ENCODE measurements around the gene IGHMBP2. TPM values are rescaled to one million over a fixed set of nuclear protein-coding genes. Genes with fewer than 3 reads are reported as not detected.
"Not testable (repeated sequence)": the region's sequence is repeated elsewhere in the genome, so short reads cannot be mapped to it uniquely, and the experiment has no call there.

IGHMBP2 gene
- total RNA-seq, 1 experiment from 2014 or later, result 27.0 TPM

DNA sequence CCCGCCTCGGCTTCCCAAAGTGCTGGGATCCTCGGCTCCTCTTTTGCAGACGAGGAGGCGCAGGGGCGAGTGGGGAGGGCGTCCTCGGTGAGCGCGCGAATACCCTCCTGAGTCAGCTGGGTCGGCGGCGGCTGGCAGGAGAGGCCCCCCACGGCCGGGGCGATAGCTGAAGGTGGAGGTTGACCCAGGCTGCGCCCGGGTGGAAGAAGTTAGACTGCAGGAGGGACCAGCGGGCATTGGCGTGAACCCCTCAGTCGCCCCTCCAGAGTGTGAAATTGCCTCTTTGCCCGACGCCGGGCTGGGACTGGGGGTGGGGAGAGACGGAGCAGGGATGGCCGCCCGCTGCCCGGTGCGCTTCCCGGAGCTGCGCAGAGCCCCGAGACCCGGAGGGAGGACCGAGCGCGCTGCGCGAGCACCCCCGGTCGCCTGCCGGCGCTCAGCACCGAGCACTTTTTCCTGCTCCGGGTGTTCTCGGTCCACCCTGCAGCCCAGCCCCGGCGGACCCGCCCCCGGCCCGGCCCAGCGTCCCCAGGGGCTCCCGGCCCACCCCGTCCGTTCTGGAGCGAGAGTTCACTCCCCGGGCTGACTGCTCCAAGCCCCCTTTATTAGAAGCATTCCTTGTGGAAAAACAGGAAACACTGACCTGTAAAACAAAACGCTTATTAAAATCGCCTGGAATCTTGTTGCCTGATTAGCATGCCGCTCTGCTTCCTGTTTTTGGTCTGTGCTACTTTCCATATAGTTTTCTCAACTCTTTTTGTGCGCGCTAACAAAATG, 48.3 kb upstream of the IGHMBP2 start:
- ChIA-PET CTCF (no interaction called here), POLR2A (ENCODE audit: unreplicated experiment) (no interaction called here)
- Histone ChIP-seq H3K4me1 (replicated peaks; ENCODE audit: insufficient read depth) (peaks cover 18% of the 10 kb centered on the region), H3K9me2 (ENCODE audit: insufficient read depth) (no peaks in the 10 kb centered on the region), H3K27me3 (ENCODE audit: insufficient read depth, low read depth) (0 out of 2 replicates have a peak, but pooled peaks cover 4% of the 10 kb centered on the region), H3K36me3 (ENCODE audit: low read depth) (no peaks in the 10 kb centered on the region), H3K4me2 (no peak overlapping the region), H3K9me3 (ENCODE audit: insufficient read depth, low read depth) (no peaks in the 10 kb centered on the region), H3K4me3 (no peak overlapping the region), H2AFZ (no peak overlapping the region), H3K27ac (no peak overlapping the region), H3F3A (ENCODE audit: insufficient read depth, low read depth) (peaks cover 25% of the 10 kb centered on the region; the same call in 1 of the 2 replicates), H4K20me1 (ENCODE audit: insufficient read depth) (no peaks in the 10 kb centered on the region), H3K79me2 (ENCODE audit: low read depth) (no peaks in the 10 kb centered on the region)
- TF ChIP-seq, protein P1, sequence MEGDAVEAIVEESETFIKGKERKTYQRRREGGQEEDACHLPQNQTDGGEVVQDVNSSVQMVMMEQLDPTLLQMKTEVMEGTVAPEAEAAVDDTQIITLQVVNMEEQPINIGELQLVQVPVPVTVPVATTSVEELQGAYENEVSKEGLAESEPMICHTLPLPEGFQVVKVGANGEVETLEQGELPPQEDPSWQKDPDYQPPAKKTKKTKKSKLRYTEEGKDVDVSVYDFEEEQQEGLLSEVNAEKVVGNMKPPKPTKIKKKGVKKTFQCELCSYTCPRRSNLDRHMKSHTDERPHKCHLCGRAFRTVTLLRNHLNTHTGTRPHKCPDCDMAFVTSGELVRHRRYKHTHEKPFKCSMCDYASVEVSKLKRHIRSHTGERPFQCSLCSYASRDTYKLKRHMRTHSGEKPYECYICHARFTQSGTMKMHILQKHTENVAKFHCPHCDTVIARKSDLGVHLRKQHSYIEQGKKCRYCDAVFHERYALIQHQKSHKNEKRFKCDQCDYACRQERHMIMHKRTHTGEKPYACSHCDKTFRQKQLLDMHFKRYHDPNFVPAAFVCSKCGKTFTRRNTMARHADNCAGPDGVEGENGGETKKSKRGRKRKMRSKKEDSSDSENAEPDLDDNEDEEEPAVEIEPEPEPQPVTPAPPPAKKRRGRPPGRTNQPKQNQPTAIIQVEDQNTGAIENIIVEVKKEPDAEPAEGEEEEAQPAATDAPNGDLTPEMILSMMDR (conservative IDR thresholded peaks at IDR 0.05), result no peak
- no peak for TF ChIP-seq EZH2 (IDR thresholded peaks at IDR 0.05; ENCODE audit: low read depth)
- intact Hi-C loops (cut with micrococcal nuclease; ENCODE audit: unreplicated experiment), result no loop called here
- no peak for DNase-seq
- BruUV-seq (replicated peaks), result no TSS peak

DNA sequence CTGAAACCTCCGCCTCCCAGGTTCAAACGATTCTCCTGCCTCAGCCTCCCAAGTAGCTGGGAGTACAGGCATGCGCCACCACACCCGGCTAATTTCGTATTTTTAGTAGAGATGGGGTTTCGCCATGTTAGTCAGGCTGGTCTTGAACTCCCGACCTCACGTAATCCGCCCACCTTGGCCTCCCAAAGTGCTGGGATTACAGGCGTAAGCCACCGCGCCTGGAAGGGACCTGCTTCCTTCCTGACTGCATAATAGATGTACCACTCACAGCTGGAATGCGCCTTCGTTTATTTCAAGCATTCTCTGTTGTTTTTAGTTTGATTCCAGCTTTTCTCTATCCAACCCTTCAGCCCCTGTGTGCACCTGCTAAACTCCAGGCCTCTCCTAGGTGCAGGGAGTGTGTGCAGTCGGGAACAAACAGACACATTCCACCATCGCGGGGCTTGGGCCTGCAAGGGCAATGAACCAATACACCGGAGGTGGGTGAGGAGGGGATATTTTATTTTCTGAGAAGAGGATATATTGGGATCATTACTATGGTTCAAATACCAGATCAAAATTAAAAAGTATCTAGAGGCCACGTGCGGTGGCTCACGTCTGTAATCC, 47.2 kb upstream of the IGHMBP2 start:
- H3K9me3 ChIP-seq (ENCODE audit: insufficient read depth, low read depth); H4K20me1 ChIP-seq (ENCODE audit: insufficient read depth); H3K79me2 ChIP-seq (ENCODE audit: low read depth); H3K27me3 ChIP-seq (ENCODE audit: insufficient read depth, low read depth); POLR2A ChIA-PET (ENCODE audit: unreplicated experiment); intact Hi-C loops (cut with micrococcal nuclease; ENCODE audit: unreplicated experiment); BruUV-seq (replicated peaks); DNase-seq; H3K27ac ChIP-seq; H3K9me2 ChIP-seq (ENCODE audit: insufficient read depth); H3K4me3 ChIP-seq; H3K36me3 ChIP-seq (ENCODE audit: low read depth); H2AFZ ChIP-seq: not testable (repeated sequence)
- Histone ChIP-seq H3F3A (ENCODE audit: insufficient read depth, low read depth) (peaks cover 22% of the 10 kb centered on the region; the same call in 1 of the 2 replicates), H3K4me1 (replicated peaks; ENCODE audit: insufficient read depth) (peaks cover 18% of the 10 kb centered on the region), H3K4me2 (peak overlapping the region; percentile 24; the same call in 1 of the 2 replicates)
- CTCF ChIA-PET, result interaction anchor here (0.7 kb wide), 1 partner anchor 767 kb away, joined by 10 read pairs; no protein-coding TSS in a partner anchor

DNA sequence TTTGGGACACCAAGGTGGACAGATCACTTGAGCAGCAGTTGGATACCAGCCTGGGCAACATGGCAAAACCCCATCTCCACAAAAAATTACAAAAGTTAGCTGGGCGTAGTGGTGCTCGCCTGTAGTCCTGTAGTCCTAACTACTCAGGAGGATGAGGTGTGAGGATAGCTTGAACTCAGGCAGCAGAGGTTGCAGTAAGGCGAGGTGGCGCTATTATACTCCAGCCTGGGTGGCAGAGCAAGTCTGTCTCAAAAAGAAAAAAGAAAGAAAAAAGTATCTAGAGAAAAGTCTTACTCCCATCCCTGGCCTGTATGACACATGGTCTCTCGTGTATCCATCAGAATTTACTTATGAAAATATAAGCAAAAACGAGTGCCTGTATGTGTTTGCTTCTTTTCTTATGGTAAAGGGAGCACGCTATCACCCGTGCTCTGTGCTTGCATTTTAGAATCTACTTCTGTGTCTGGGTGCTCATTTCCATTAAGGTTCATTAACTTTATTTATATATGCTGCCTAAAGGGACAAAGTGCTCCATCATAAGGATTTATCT, 46.6 kb upstream of the IGHMBP2 start:
- Histone ChIP-seq H3K27ac (peak overlapping the region; percentile 33; the same call in 1 of the 2 replicates), H2AFZ (no peak overlapping the region), H3K4me1 (replicated peaks; ENCODE audit: insufficient read depth) (peaks cover 18% of the 10 kb centered on the region), H3K79me2 (ENCODE audit: low read depth) (no peaks in the 10 kb centered on the region), H3K27me3 (ENCODE audit: insufficient read depth, low read depth) (0 out of 2 replicates have a peak, but pooled peaks cover 1% of the 10 kb centered on the region), H3K4me3 (no peak overlapping the region), H4K20me1 (ENCODE audit: insufficient read depth) (no peaks in the 10 kb centered on the region), H3K9me2 (ENCODE audit: insufficient read depth) (no peaks in the 10 kb centered on the region), H3K4me2 (peak overlapping the region; percentile 24), H3K9me3 (ENCODE audit: insufficient read depth, low read depth) (no peaks in the 10 kb centered on the region), H3K36me3 (ENCODE audit: low read depth) (no peaks in the 10 kb centered on the region), H3F3A (ENCODE audit: insufficient read depth, low read depth) (peaks cover 22% of the 10 kb centered on the region; the same call in 1 of the 2 replicates)
- intact Hi-C loops (cut with micrococcal nuclease; ENCODE audit: unreplicated experiment), result no loop called here
- TF ChIP-seq, protein P1 (conservative IDR thresholded peaks at IDR 0.05), result no peak
- TF ChIP-seq EZH2 (IDR thresholded peaks at IDR 0.05; ENCODE audit: low read depth), result no peak
- no peak for DNase-seq
- ChIA-PET POLR2A (ENCODE audit: unreplicated experiment) (no interaction called here), CTCF (no interaction called here)
- no TSS peak for BruUV-seq (replicated peaks)
